Stomach (tissue), 4 donors: ENCODE results near the gene EML4.

Experiments used
- EP300 ChIP-seq: sonication (generic); formaldehyde crosslinking; IDR thresholded peaks from one replicate; pipeline ENCODE4 v1.6.1; 2017; ENCODE audit warnings: antibody characterized with exemption
- POLR2A ChIP-seq, 4 donors: fragments of 450-650 bp; IDR thresholded peaks; one replicate each; pipeline ENCODE4 v1.6.1; 2016; ENCODE audit warnings: antibody characterized with exemption in 4 of 4, control low read depth in 2 of 4, mild to moderate bottlenecking in 1 of 4, moderate library complexity in 1 of 4
- TF ChIP-seq, protein P1 (sequence below), 7 experiments: fragments of 450-650 bp in 4 of 7; fragments of 200-600 bp in 3 of 7; sonication (generic) in 3 of 7; IDR thresholded peaks; one replicate each; pipeline ENCODE4 v1.5.1; 2016 to 2019; ENCODE audit warnings: antibody characterized with exemption in 7 of 7, control low read depth in 2 of 7, mild to moderate bottlenecking in 1 of 7

DNA sequence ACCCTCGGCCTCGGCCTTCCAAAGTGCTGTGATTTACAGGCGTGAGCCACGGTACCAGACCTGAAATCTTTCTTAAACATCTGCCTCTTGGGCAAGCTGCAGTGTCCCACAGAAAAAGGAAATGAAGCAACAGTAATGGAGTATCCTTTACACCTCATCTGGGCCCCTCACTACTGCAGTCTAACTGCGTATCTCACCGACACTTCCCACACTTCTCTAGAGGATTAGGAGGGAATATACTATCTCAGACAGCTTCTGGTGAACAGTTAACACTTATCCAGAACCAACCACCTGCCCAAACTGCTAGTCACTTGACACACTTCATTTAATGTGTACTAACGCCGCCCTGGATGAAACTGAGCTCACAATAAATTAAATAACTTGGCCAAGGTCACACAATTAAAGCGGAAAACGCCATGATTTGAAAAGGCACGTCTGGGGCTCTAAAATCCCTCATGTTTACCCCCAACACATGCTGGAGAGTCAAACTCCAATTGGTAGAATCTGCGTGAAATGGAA lies 190.9 kb downstream of the EML4 start:
- TF ChIP-seq, protein P1, sequence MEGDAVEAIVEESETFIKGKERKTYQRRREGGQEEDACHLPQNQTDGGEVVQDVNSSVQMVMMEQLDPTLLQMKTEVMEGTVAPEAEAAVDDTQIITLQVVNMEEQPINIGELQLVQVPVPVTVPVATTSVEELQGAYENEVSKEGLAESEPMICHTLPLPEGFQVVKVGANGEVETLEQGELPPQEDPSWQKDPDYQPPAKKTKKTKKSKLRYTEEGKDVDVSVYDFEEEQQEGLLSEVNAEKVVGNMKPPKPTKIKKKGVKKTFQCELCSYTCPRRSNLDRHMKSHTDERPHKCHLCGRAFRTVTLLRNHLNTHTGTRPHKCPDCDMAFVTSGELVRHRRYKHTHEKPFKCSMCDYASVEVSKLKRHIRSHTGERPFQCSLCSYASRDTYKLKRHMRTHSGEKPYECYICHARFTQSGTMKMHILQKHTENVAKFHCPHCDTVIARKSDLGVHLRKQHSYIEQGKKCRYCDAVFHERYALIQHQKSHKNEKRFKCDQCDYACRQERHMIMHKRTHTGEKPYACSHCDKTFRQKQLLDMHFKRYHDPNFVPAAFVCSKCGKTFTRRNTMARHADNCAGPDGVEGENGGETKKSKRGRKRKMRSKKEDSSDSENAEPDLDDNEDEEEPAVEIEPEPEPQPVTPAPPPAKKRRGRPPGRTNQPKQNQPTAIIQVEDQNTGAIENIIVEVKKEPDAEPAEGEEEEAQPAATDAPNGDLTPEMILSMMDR (IDR thresholded peaks at IDR 0.05), result no peak
- TF ChIP-seq EP300, result no peak
- TF ChIP-seq POLR2A (IDR thresholded peaks at IDR 0.05), result no peak
